ENCODE measurements around the gene THPO. TPM values are rescaled to one million over a fixed set of nuclear protein-coding genes. Genes with fewer than 3 reads are reported as not detected.
A peak's percentile ranks its signal among the peaks of the same experiment; 100 is the strongest.

THPO gene
- total RNA-seq, 1 donor from 2014 or later: not detected

DNA sequence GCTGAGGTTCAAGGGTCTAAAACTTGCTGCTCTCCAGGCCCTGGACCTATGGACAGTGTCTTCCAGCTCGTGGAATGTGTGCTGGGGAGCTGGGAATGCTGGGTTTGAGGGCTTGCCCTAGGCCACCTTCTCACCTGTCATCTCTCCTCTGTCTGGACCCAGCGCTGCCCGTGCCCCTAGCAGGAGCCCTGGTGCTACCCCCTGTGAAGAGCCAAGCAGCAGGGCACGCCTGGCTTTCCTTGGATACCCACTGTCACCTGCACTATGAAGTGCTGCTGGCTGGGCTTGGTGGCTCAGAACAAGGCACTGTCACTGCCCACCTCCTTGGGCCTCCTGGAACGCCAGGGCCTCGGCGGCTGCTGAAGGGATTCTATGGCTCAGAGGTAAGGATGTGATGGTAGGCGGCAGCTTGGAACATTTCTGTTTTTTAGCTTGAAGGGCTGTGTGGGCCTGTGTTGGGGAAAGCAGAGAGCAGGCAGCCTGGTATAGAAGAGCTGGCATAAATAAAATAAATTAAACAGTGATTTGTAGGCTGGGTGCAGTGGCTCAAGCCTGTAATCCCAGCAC is 6.9 kb upstream of the THPO start:
- no peak for DNase-seq (ENCODE audit: extremely low read depth, low read depth, low spot score)

- no peak for DNase-seq (ENCODE audit: extremely low read depth, low read depth, low spot score)
These were observed 6.3 kb upstream of the THPO start for GRCh38 chr3:184384342-184384741.

- no peak for DNase-seq (ENCODE audit: extremely low read depth, low read depth, low spot score)
These were observed 5.2 kb upstream of the THPO start for GRCh38 chr3:184383033-184383740.

DNA sequence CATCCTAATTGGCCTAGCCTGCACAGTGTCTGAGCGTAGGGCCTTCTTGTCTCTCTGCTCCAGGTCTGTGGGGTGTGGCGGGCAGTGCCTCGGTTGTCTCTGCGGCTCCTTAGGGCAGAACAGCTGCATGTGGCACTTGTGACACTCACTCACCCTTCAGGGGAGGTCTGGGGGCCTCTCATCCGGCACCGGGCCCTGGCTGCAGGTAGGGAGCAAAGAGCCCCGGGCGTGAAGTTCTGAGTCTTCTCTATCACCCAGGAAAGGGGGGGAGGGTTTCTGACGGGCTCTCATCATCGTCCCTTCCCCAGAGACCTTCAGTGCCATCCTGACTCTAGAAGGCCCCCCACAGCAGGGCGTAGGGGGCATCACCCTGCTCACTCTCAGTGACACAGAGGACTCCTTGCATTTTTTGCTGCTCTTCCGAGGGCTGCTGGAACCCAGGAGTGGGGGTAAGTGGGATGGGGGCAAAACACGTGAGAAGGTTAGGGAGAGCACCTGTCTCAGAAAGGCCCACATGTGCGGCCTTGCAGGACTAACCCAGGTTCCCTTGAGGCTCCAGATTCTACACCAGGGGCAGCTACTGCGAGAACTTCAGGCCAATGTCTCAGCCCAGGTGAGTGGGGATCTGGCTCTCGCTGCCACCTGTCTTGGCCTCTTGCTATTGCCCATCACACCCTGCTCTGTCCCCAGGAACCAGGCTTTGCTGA is 4.5 kb upstream of the THPO start:
- DNase-seq (ENCODE audit: extremely low read depth, low read depth, low spot score): no peak

DNA sequence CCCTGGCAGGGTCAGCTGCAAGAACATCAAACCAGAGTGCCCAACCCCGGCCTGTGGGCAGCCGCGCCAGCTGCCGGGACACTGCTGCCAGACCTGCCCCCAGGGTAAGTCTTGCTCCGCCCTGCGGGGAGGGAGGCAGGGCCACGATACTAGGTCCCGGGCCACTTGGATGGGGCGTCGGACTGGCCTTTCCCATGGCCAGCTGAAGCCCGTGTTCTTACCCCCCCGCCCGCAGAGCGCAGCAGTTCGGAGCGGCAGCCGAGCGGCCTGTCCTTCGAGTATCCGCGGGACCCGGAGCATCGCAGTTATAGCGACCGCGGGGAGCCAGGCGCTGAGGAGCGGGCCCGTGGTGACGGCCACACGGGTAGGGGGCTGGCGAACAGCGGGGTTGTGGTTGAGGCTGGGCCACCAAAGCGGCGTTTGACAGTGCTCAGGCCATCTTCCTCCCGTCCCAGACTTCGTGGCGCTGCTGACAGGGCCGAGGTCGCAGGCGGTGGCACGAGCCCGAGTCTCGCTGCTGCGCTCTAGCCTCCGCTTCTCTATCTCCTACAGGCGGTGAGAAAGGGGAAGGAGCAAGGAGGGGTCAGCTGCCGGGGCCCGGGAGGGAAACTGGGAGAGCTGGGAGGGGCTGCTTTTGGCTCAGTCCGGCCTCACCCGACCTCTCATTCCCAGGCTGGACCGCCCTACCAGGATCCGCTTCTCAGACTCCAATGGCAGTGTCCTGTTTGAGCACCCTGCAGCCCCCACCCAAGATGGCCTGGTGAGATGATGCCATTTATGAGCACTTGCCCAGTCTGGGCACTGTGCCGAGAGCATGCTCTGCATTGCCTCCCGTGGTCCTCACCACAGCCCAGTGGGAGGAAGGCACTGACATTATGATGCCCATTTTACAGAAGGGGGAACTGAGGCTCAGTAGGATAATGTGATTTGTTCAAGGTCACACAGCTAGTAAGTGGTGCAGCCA is 3.5 kb upstream of the THPO start:
- DNase-seq (ENCODE audit: extremely low read depth, low read depth, low spot score): no peak

DNA sequence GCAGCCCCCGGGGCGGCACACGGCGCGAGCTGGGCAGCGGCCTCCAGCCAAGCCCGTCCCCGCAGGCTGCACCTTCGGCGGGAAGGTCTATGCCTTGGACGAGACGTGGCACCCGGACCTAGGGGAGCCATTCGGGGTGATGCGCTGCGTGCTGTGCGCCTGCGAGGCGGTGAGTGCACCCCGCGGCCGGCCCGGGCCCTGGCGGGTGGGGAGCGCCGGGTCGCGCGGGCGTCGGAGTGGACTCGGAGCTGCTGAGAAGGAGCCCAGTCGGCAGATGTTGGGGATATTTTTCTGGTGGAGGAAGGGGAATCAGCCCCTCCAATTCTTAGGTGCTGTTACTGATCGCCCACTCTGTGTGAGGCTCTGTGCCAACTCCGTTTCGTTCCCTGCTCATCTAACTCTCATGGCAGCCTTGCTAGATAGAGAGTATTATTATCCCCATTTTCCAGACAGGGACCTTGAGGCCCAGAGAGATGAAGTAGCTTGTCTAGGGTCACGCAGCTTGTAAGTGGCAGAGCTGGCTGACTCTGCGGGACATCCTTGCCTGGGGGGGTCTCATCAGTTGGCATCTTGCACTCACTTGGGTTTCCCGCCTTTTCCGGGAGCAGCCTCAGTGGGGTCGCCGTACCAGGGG is 2.7 kb upstream of the THPO start:
- no peak for DNase-seq (ENCODE audit: extremely low read depth, low read depth, low spot score)

DNA sequence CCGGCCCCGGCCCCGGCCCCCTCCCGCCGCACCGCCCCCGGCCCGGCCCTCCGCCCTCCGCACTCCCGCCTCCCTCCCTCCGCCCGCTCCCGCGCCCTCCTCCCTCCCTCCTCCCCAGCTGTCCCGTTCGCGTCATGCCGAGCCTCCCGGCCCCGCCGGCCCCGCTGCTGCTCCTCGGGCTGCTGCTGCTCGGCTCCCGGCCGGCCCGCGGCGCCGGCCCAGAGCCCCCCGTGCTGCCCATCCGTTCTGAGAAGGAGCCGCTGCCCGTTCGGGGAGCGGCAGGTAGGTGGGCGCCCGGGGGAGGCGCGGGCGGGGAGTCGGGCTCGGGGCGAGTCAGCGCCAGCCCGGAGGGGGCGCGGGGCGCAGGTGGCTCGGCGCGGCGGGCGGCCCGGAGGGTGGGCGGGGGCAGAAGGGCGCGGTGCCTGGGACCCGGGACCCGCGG is 2.2 kb upstream of the THPO start:
- DNase-seq (ENCODE audit: extremely low read depth, low read depth, low spot score): no peak

- DNase-seq (ENCODE audit: extremely low read depth, low read depth, low spot score): no peak
These were observed 1.6 kb upstream of the THPO start, which contains the start of gene CHRD for GRCh38 chr3:184379358-184380184. Gene CHRD (plus strand): TSS chr3:184380054. CDS start chr3:184380319, 265 bp downstream.

DNA sequence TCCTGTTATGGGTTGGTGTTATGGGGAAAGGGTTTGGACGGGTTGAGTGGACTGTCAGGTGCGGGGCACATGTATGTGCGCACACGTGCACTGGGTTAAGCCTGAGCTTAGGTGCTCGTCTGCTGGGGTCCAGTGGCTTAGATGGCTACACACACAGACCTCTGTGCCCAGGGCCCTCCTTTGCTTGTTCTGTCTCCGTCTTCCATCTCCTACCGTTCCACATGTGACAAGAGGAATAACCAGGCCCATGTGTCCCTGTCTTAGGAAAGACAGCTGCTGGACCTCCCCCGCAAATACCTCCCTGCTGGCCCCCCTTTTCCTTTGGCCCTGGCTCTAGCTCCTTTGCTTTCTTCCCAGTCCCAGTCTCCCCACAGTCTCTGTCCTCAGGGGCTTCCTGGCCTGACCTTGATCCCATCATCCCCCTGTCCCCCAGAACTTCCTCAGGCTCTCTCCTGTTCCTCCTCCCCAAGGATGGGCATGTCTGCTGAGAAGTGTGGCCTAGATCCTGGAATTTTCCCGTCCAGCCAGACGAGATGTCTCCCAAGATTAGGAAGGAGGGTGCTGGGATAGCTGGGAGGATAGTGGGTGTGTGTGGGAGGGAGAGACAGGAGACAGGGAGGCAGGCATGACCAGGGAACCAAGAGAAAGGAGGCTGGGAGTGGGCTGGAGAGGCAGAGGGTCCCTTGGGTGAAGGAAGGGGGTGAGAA is 797 bp upstream of the THPO start:
- DNase-seq (ENCODE audit: extremely low read depth, low read depth, low spot score): no peak

DNA sequence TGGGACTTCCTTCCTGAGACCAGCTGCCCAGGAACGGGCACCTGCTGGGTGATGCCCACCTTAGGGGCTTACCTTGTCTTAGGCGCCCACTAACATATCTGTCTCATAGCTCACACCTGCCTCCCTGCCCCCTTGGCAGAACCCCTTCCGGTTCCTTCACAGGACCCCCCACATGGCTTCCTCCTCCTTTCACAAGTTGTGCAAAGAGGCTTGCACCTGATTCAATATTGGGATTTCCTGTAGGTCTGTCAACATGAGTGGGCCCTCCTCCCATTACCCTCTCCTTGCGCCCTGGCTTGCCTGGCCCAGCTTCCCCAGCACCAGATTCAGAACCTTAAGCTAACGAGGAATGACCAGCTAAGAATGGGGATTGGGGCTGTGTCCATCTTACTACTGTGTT is 633 bp downstream of the THPO start:
- DNase-seq (ENCODE audit: extremely low read depth, low read depth, low spot score): no peak

DNA sequence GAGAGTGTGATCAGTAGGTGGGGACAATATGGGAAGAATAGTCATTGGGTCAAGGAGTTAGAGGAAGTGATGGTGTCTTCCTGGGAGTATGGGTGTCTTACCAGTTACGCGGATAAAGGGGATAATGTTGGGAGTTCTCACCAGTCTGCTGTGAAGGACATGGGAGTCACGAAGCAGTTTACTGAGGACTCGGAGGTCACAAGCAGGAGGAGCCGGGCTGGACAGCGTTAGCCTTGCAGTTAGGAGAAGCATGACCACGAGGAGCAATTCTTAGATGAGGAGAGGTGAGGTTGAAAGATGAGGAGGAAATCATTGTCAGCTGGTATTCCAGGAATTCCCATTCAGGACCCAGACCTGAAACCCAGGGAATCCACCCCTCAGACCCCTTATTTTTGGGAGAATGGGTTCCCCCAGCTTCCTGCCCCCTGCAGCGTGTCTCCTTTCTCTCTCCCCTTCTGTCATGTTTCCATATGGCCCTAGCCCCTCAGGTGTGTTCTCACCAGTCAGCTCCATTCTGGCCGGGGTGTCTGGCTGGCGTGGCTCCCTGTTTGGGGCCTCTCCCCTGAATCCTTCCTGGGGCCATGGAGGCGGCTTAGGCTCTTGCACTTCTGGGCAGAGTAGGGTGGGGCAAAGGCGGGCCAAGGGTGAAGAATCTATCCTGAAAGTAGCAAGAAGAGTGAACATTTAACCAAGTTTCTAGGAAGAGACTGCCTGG is 2.1 kb downstream of the THPO start:
- no peak for DNase-seq (ENCODE audit: extremely low read depth, low read depth, low spot score)

DNA sequence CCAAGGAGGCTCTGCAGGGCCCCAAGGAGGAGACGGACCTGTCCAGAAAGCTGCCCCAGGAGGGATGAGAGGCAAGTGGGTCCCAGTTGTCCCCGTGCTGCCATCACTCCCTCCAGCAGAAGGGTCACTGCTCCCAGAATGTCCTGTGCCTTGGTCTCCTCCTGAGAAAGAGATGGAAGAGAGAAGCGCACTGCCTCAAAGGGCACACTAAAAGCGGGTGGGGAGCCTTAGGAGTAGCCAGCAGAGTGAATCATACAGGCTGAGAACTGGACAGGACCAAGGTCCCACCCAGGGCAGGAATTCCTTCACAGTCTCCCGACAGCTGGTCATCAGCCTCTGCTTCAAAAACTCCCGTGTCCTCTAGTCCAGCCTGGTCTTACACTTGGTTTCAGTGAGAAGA is 4.6 kb downstream of the THPO start:
- DNase-seq (ENCODE audit: extremely low read depth, low read depth, low spot score): no peak

DNA sequence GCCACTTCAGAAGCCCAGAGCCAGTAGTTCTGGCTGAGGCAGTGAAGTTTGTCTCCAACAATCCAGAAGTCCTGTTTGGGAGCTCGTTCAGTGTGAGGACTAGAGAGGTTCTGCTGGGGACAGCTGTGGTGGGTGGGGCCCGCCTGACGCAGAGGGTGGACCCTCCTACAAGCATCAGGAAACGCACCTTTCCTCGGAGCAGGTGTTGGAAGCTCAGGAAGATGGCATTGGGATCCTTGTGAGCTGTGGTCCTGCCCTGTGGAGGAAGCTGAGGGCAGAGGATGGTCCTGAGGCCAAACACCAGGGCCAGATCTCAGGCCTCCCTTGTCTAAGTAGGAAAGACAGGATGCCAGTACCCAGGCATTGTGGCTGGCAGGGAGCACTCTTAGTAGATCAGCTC is 5.1 kb downstream of the THPO start:
- DNase-seq (ENCODE audit: extremely low read depth, low read depth, low spot score): no peak

GRCh38 chr3:184372296-184372821 is 5.6 kb downstream of the THPO start:
- DNase-seq (ENCODE audit: extremely low read depth, low read depth, low spot score): no peak

DNA sequence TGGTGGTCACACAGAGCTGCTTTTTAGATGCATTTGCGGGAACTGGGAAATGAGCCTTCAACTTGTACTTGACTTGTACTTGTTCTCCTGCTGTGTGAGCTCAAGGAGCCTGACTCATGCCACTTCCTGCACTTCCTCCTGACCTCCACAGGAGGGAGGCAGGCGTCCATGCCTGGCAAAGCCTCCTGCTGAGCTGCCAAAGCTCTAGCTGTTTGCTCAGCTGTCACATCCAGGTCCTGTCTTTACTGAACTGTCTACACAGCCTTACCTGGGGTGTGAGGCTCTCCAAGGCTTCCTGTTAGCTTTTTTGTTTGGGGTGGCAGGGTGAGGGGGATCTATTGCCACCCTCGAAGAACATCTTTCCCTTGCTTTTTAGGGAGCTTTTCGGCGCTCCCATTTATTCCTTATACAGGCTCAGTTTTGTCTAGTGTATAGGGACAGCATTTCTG is 6.4 kb downstream of the THPO start:
- peak; percentile 70 for DNase-seq (ENCODE audit: extremely low read depth, low read depth, low spot score)

- peak; percentile 47 for DNase-seq (ENCODE audit: extremely low read depth, low read depth, low spot score)
These were observed 9.3 kb downstream of the THPO start for GRCh38 chr3:184368586-184369183.

DNA sequence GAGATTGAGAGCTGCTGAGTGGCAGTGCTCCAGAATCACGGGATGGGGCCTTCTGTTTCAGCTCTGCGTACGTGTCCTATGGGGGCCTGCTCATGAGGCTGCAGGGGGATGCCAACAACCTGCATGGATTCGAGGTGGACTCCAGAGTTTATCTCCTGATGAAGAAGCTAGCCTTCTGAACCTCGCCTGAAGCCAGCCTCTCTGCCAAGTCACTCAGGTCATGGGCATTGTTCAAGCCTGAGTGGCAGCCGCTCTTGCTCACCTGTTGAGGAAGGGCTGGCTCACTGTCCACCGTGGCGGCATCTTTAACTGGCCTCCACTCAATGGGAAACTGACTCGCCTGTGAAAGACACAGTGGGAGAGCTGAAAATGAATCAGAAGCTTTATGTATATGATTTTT is 9.9 kb downstream of the THPO start:
- DNase-seq (ENCODE audit: extremely low read depth, low read depth, low spot score): no peak
